Measurements from ENCODE around the gene TBL1Y. TPM values are rescaled to one million over a fixed set of nuclear protein-coding genes. Genes with fewer than 3 reads are reported as not detected.
A peak's percentile ranks its signal among the peaks of the same experiment; 100 is the strongest.

The TBL1Y gene
- total RNA-seq, 2 experiments from 2014 or later = not detected

- Mint-ChIP-seq H3K36me3 (no peaks in the 10 kb centered on the region), H3K9me3 (no peaks in the 10 kb centered on the region), H3K4me1 (ENCODE audit: low read depth) (peaks cover 27% of the 10 kb centered on the region), H3K27me3 (no peaks in the 10 kb centered on the region), H3K27ac (no peak overlapping the region), H3K4me3 (no peak overlapping the region)
- POLR2A ChIA-PET = no interaction called here
- CTCF ChIA-PET = no interaction called here
- DNase-seq = peak; percentile 14
- intact Hi-C loops (cut with micrococcal nuclease) = loop anchor here (10.0 kb wide), 1 partner anchor 65 kb away; no protein-coding TSS in a partner anchor
Measured at GRCh38 chrY:7110086-7110485, 199.6 kb downstream of the TBL1Y start.

DNA sequence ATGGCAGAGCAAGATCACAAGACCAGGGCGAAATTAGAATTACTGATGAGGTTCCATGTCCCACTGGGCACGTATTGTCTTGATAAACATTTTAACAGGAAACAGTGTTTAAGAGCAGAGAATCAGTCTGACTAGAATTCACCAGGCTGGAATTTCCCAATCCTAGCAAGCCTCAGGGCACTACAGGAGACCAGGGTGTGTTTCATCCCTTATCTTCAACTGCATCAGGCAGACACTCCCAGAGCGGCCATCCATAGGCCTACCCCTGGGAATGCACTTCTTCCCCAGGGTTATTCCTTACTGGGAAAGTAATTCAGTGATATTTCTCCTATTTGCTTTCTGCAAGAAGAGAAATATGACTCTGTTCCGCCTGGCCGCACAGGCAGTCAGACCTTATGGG, 205.4 kb downstream of the TBL1Y start:
- intact Hi-C loops (cut with micrococcal nuclease) = loop anchor here (10.0 kb wide), 1 partner anchor 59 kb away; no protein-coding TSS in a partner anchor
- H3K27me3 Mint-ChIP-seq = no peaks in the 10 kb centered on the region
- H3K9me3 Mint-ChIP-seq = no peaks in the 10 kb centered on the region
- no peaks in the 10 kb centered on the region for H3K36me3 Mint-ChIP-seq
- no peak overlapping the region for H3K27ac Mint-ChIP-seq
- CTCF ChIA-PET = no interaction called here
- DNase-seq = no peak
- H3K4me3 Mint-ChIP-seq = no peak overlapping the region
- POLR2A ChIA-PET = no interaction called here
- H3K4me1 Mint-ChIP-seq (ENCODE audit: low read depth) = peaks cover 4% of the 10 kb centered on the region

- no peaks in the 10 kb centered on the region for H3K9me3 Mint-ChIP-seq
- H3K4me3 Mint-ChIP-seq = no peak overlapping the region
- no peaks in the 10 kb centered on the region for H3K27me3 Mint-ChIP-seq
- H3K36me3 Mint-ChIP-seq = no peaks in the 10 kb centered on the region
- no peak overlapping the region for H3K27ac Mint-ChIP-seq
- ChIA-PET CTCF (no interaction called here), POLR2A (no interaction called here)
- H3K4me1 Mint-ChIP-seq (ENCODE audit: low read depth) = peaks cover 4% of the 10 kb centered on the region
- DNase-seq = no peak
- intact Hi-C loops (cut with micrococcal nuclease) = no loop called here
Measured at GRCh38 chrY:7122202-7122601, 211.7 kb downstream of the TBL1Y start.

- no peaks in the 10 kb centered on the region for H3K36me3 Mint-ChIP-seq
- POLR2A ChIA-PET = no interaction called here
Measured at GRCh38 chrY:7125136-7126056, 214.9 kb downstream of the TBL1Y start.

GRCh38 chrY:7128211-7128610, 217.7 kb downstream of the TBL1Y start:
- Mint-ChIP-seq H3K4me1 (ENCODE audit: low read depth) (no peaks in the 10 kb centered on the region), H3K4me3 (no peak overlapping the region), H3K36me3 (no peaks in the 10 kb centered on the region), H3K27ac (no peak overlapping the region), H3K27me3 (no peaks in the 10 kb centered on the region), H3K9me3 (no peaks in the 10 kb centered on the region)
- POLR2A ChIA-PET = no interaction called here
- DNase-seq = no peak
- CTCF ChIA-PET = no interaction called here
- intact Hi-C loops (cut with micrococcal nuclease) = no loop called here

More at GRCh38 chrY:7125136-7126056, 214.9 kb downstream of the TBL1Y start:
- Mint-ChIP-seq H3K27ac (no peak overlapping the region), H3K4me3 (no peak overlapping the region), H3K27me3 (no peaks in the 10 kb centered on the region), H3K4me1 (ENCODE audit: low read depth) (no peaks in the 10 kb centered on the region), H3K9me3 (no peaks in the 10 kb centered on the region)
- CTCF ChIA-PET = no interaction called here
- intact Hi-C loops (cut with micrococcal nuclease) = no loop called here
- DNase-seq = no peak

Other genes starting within 250 kb of the TBL1Y start
- gene AMELY, start 1.1 kb downstream of the TBL1Y start, total RNA-seq = not detected